Panc1 (cell line): ENCODE data around the gene ZBTB8OS.

Source experiments
- CTCF ChIP-seq: fragments of 450-650 bp; IDR thresholded peaks from 2 replicates; pipeline ENCODE4 v1.5.1; 2017; ENCODE audit warnings: mild to moderate bottlenecking
- POLR2AphosphoS5 ChIP-seq: IDR thresholded peaks from 2 replicates; pipeline ENCODE4 v1.6.1; 2012; ENCODE audit warnings: mild to moderate bottlenecking, low read depth, low read length, moderate library complexity
- REST ChIP-seq, 2 experiments: IDR thresholded peaks; 2 replicates each; pipeline ENCODE4 v1.6.1; 2011 to 2012; ENCODE audit warnings: low read depth in 2 of 2, control low read depth in 1 of 2, low read length in 1 of 2, mild to moderate bottlenecking in 1 of 2, moderate library complexity in 1 of 2; ENCODE audit not compliant: insufficient read depth in 1 of 2
- SIN3A ChIP-seq: IDR thresholded peaks from 2 replicates; pipeline ENCODE4 v1.6.1; 2012; ENCODE audit warnings: low read depth, mild to moderate bottlenecking, low read length, moderate library complexity, borderline replicate concordance; ENCODE audit not compliant: insufficient read depth
- TCF7L2 ChIP-seq: IDR thresholded peaks from 2 replicates; pipeline ENCODE4 v1.6.1; 2011; ENCODE audit warnings: mild to moderate bottlenecking, low read depth, low read length, inconsistent platforms

GRCh38 chr1:32632829-32633228 is 17.5 kb downstream of the ZBTB8OS start:
- TF ChIP-seq CTCF = no peak
- TF ChIP-seq REST (IDR thresholded peaks at IDR 0.05; ENCODE audit: insufficient read depth in 1 of 2, low read depth in 2 of 2, low read length in 1 of 2) = no peak
- TF ChIP-seq SIN3A = no peak
- no peak for TF ChIP-seq TCF7L2
- TF ChIP-seq POLR2AphosphoS5 = no peak
